Activated CD4-positive, CD25-positive, alpha-beta regulatory T cell treated with anti-CD3 and anti-CD28 coated beads, Interleukin-2, amount 50 U/mL, for 24 hours (primary cell): ENCODE results near the gene EFCAB13.
"Not testable (repeated sequence)": the region's sequence is repeated elsewhere in the genome, so short reads cannot be mapped to it uniquely, and the experiment has no call there.

Source experiments
- ATAC-seq, 2 donors: fragments of 150-1000 bp; cut with Tn5 transposase; one replicate each; pipeline ENCODE4 v1.10.0; 2021; ENCODE audit warnings: mild to moderate bottlenecking in 1 of 2, moderate library complexity in 1 of 2

The EFCAB13 gene

GRCh38 chr17:47332287-47332686 is 8.5 kb downstream of the EFCAB13 start:
- ATAC-seq: no peak

DNA sequence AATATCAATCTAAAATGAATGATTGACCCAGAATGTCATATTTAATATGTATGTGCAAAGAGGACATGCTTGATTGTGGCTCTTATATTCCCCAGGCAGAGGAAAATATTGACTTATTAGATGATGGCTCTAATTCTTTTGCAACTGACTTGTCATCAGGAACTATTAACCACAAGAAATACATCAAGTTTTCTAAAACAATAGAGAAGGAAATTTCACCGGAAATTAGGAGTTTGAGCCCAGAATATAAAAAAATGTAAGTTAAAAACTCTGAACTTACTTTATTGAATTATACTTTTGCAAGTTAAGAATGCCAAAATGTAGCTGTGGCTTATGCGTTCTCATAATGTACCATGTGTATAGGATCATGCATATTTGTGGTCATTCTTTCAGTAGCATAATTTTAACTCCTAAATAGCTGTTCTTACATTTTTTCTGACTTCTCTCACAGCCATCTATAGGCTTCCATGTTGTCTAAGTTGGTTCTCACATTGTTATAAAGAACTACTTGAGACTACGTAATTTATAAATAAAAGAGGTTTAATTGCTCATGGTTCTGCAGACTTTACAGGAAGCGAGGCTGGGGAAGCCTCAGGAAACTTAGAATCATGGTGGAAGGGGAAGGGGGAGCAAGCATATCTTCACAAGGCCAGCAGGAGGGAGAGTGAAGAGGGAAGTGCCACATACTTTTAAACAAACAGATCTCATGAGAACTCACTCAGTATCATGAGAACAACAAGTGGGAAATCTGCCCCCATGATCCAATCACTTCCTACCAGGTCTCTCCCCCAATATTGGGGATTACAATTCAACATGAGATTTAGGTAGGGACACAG is 11.6 kb downstream of the EFCAB13 start:
- ATAC-seq: no peak

- ATAC-seq: no peak
Observed at GRCh38 chr17:47338026-47338425, 14.3 kb downstream of the EFCAB13 start.

DNA sequence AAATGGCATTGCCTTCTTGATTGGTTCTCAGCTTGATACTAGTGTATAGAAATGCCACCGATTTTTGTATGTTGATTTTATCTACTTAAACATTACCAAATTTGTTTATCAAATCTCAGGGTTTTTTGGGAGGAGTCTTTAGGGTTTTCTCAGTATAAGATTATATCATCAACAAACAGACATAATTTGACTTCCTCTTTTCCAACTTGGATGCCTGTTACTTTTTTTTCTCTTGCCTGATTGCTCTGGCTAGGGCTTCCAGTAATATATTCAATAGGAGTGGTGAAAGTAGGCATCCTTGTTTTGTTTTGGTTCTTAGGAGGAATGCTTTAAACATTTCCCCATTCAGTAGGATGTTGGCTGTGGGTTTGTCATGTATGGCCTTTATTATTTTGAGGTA is 29.1 kb downstream of the EFCAB13 start:
- ATAC-seq: no peak

DNA sequence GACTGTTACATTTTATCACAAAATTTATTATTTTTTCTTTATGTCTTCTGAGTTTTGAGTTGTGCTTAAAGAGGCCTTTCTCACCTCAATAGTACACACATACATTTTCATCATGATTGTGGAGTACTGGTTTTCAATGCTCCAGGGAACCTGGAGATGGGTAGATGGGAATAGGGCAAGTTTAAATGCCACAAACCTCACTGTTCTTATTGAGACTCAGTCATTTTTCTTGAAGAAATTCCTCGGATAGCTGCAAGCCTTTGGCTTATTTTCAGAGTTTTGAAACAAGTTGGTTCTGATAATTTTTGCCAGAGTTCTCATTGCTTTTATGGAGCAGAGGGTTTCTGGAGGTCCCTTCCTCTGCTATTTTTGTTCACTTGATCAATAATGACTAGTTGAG is 34.9 kb downstream of the EFCAB13 start:
- ATAC-seq: no peak

GRCh38 chr17:47363171-47363570 is 39.4 kb downstream of the EFCAB13 start:
- ATAC-seq: no peak

- no peak for ATAC-seq
Observed at GRCh38 chr17:47367257-47367656, 43.5 kb downstream of the EFCAB13 start.

GRCh38 chr17:47368262-47368661 is 44.5 kb downstream of the EFCAB13 start:
- ATAC-seq: no peak

GRCh38 chr17:47370899-47371298 is 47.1 kb downstream of the EFCAB13 start:
- ATAC-seq: not testable (repeated sequence)

GRCh38 chr17:47373002-47373401 is 49.2 kb downstream of the EFCAB13 start:
- no peak for ATAC-seq

DNA sequence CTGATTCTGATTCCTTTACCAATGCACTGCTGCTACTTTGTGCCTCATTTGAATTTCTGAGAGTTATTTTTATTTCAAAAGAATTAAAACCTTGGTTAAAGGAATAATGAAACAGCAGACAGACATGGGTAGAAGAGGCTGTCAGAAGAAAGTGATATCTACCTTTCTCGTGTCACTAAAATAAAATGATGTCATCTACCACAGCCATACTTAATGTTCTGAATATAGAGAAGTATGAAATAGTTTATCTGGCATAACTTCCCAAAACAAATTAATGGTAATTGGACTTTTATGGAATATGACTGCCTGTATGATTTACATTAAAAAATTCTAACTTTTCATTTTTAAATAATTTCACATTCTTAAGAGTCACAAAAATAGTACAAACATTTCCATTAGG is 52.5 kb downstream of the EFCAB13 start:
- no peak for ATAC-seq

GRCh38 chr17:47388825-47389224 is 65.1 kb downstream of the EFCAB13 start:
- ATAC-seq: no peak

GRCh38 chr17:47397532-47398128 is 73.9 kb downstream of the EFCAB13 start:
- not testable (repeated sequence) for ATAC-seq

DNA sequence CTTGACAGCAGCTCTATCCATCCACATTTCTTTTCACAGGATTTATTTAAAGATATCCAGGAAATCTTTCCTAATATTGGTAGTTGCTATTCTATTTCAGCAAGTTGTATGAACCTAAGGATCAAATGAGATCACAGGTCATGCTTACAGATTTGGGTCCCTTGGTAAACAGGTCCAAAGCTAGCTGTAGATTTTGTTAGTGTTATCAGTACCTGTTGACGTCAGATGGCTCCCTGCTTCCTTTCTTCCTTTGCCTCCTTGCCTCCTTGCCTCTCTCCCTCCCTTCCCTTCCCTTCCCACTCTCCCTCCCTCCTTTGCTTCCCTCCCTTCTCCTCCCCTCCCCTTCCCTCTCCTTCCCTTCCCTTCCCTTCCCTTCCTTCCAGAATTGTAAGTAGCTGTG is 76.6 kb downstream of the EFCAB13 start:
- no peak for ATAC-seq

GRCh38 chr17:47401100-47401499 is 77.3 kb downstream of the EFCAB13 start:
- ATAC-seq: no peak

DNA sequence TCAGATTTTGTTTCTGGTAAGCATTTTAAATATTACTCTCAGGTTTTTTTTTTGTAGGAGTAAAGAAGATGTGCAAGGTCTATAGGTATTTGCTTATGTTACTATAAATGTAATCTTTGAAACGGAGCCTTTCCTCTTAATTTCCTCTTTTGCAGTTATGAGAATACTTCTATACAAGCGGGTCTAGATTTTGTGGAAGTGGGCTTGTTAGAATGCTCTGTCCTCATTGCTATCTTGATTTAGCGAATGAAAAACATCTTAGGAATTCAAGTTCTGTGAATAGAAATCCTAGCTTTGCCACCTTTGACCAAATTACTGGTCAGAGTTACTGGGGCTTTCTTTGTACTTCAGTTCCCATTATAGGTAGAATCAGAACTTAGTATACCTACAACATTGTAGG is 80.3 kb downstream of the EFCAB13 start:
- ATAC-seq: no peak

- no peak for ATAC-seq
Observed at GRCh38 chr17:47404875-47405274, 81.1 kb downstream of the EFCAB13 start.

GRCh38 chr17:47413872-47414271 is 90.1 kb downstream of the EFCAB13 start:
- no peak for ATAC-seq

- ATAC-seq: no peak
Observed at GRCh38 chr17:47414612-47415011, 90.9 kb downstream of the EFCAB13 start.

- no peak for ATAC-seq
Observed at GRCh38 chr17:47423406-47424295, 99.9 kb downstream of the EFCAB13 start.

DNA sequence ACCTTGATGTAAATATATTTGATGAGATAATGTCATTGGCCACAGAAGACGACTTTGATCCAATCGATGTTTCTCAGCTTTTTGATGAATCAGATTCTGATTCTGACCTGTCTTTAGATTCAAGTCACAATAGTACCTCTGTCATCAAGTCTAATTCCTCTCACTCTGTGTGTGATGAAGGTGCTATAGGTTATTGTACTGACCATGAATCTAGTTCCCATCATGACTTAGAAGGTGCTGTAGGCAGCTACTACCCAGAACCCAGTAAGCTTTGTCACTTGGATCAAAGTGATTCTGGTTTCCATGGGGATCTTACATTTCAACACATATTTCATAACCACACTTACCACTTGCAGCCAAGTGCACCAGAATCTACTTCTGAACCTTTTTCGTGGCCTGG is 101.5 kb downstream of the EFCAB13 start:
- ATAC-seq: not testable (repeated sequence)

- not testable (repeated sequence) for ATAC-seq
Observed at GRCh38 chr17:47425887-47426635, 102.3 kb downstream of the EFCAB13 start.

GRCh38 chr17:47427985-47428384 is 104.2 kb downstream of the EFCAB13 start:
- ATAC-seq: no peak
